GM21381 (cell line): ENCODE results near the gene PFKFB3.
A peak's percentile ranks its signal among the peaks of the same experiment; 100 is the strongest.
"Not testable (repeated sequence)": the region's sequence is repeated elsewhere in the genome, so short reads cannot be mapped to it uniquely, and the experiment has no call there.

Source experiments
- ATAC-seq: cut with Tn5 transposase; IDR thresholded peaks from one replicate; pipeline ENCODE4 v1.9.1; 2021; ENCODE audit warnings: mild to moderate bottlenecking, moderate library complexity; ENCODE audit not compliant: unreplicated experiment

The PFKFB3 gene

GRCh38 chr10:6202684-6203330 lies at the start of gene PFKFB3:
Gene PFKFB3, plus strand, starts transcription at chr10:6202932. Its CDS starts 329 bp downstream, at chr10:6203261.
- ATAC-seq, result peak; percentile 70

DNA sequence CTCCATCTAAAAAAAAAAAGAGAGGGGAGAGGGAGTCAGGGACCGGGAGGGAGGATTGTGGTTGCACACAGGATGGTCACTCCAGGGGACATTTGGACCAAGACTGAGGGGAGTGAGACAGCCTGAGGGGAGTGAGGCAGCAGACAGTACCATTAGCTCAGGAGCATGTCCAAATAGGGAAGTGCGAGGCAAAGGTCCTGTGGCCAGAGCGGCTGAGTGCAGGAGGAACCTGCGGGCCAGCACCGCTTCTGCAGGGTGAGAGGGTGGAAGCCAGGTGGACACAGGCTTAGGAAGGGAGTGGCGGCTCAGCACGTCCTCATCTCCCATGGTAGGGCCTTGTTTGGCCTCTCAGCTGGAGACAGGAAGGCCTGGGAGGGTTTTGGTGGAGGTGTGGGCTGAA lies 48.9 kb upstream of the PFKFB3 start:
- no peak for ATAC-seq

DNA sequence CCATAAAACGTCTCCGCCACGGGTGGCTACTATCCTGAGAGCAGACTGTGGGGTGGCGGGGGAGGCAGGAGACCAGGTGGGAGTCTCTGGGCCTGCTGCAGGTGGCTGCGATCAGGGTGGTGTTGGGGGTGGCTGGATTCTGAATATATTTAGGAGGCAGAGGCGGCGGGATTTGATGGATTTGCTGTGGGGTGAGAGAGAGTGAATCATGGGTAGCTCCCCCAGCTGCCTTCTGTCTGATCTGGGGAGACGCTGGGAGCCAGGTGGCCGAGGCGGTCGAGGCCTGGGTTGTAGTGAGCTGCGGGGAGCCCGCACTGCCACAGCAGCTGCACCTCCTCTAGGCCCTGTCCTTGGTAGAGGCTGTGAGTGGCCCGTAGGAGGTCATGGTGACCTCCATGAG lies 48.2 kb upstream of the PFKFB3 start:
- no peak for ATAC-seq

DNA sequence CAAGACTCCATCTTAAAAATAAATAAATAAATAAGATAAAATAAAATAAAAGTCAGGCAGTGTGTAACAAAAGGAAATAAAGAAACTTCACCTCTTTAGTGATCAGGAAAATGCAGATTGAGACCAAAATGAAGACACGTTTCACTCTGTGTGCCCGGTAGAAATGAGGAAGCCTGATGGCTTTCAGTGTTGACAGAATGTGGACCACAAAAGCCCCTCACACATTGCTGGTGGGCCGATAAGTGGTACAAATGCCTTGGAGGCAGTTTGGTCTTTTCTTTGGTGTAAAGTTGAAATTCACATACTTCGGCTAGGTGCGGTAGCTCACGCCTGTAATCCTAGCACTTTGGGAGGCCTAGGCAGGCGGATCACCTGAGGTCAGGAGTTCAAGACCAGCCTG lies 44.5 kb upstream of the PFKFB3 start:
- ATAC-seq, result no peak

DNA sequence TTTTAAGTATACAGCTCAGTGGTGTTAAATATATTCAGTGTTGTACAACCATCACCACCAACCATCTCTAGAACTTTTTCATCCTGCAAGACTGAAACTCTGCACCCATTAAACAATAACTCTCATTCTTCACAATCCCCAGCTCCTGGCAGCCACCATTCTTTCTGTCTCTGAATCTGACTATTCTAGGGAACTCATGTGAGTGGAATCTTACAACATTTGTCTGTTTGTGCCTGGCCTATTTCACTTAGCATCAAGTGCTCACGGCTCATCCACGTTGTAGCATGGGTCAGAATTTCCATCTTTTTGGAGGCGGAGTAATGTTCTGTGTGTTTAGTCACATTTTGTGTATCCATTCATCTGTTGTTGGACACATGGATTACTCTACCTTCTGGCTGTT lies 40.8 kb upstream of the PFKFB3 start:
- ATAC-seq, result no peak

DNA sequence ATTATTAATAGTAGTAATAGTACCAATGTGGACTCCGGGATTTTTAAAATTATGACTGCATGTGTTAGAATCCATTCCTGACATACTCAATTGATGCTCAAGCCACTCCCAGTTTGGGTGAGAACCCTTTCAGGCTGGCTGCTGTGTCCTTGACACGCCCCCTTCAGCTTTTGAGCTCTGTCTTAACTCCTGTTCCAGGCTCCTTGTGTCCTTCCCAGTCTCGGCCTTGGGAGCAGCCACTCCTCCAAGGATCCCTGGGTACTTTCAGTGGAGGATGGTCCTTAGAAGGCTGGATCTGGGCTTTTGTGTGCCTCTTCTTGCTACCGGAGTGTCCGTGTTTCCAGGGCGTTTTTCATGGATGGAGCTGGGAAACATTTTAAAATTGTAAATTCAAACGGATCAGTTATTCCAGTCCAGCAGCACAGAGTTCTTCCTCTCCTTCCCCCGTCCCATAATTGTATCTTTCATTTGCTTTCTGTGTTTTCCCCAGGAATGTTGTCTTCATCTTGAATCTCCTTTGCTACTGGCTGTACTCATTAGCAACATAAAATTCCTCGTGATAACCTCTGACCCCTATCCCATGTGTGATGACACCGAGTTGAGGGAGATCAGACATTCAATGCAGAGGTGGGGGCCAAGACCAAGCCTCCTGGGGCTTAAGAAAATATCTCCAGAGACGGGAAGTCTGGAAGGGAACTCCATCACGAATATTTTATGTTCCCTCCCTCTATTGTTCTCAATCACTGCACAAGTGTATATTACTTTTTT lies 40.0 kb upstream of the PFKFB3 start:
- ATAC-seq, result no peak

DNA sequence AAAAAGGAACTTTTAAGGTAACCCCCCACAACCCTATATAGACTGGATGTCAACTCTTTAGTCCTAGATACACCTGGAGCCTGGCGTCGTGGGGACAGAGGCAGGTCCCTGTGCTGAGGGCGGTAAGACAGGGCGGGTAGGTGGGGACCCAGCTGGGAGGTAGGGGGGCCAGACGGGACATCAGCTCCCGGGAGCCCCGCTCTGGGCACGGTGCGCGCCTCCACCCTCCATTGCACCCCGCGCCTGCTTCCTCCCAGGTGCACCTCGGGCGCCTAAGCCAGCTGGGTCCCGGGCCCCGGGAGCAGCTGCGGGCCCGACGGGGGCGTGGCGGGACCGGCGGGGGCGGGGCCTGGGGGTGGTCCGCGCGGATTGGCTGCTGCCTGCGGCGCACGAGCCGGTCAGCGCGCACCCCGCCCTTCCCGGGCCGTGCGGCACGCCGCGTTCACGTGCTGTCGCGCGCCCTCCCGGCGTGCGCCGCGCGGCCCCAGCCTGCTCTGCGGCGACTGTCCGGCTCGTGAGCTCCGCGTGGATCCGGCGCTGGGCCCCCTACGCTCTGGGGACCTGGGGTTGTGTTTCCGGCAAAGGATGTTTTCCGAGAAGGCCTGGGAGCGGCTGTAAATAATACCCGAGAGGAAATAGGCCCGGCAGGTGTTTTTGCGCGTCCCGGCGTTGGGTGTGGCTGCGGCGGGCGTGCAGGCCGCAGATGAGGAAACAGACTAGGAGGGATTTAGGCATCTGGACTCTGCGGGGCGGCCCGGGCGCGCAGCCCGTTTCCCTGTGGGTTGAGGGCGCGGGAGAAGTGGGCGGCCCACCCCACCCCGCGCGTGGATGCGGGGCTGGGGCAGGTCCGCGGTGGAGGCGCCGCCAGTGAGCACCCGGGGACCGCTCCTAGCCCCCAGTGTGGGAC lies 39.1 kb upstream of the PFKFB3 start:
- peak; percentile 95 for ATAC-seq

GRCh38 chr10:6164271-6165095 lies 38.2 kb upstream of the PFKFB3 start:
- ATAC-seq, result no peak

GRCh38 chr10:6165221-6165725 lies 37.5 kb upstream of the PFKFB3 start:
- ATAC-seq, result no peak

- not testable (repeated sequence) for ATAC-seq
Observed at GRCh38 chr10:6165933-6166332, 36.8 kb upstream of the PFKFB3 start.

DNA sequence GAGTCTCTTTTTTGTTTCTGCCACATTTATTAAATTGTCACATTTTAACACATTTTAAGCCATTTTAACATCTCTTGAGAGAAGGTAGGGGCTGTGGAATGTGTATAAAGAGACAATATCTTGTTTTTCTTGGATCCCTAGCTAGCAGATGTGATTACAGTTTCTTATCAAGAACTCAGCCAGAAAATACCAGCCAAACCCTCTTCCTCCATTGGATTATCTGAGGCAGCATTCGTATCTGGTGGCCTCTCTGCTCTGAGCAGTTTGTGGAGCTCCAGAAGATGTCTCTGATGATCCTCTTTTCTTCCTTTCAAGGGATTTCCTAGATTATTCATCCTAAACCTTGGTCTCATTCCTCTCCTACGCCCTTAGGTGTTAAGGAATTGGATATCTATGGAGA lies 35.3 kb upstream of the PFKFB3 start:
- ATAC-seq, result no peak

DNA sequence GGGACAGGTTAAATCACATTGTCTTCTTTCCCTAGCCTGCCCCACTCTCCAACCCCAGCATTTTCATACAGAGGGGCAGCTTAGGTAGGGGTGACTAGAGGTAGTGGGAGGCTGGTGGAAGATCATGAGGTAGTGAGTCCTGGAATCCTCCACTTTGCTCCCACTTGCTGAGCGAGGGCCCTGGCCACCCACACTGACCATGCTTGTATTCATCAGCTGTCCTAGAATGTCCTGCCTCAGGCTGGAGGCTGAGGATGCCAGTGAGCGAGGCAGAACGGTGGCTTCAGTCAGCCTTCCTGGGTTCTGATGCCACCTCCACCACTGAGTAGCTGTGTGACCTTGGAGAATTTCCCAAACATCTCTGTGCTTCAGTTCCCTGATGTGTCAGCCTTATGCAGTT lies 34.6 kb upstream of the PFKFB3 start:
- ATAC-seq, result no peak

DNA sequence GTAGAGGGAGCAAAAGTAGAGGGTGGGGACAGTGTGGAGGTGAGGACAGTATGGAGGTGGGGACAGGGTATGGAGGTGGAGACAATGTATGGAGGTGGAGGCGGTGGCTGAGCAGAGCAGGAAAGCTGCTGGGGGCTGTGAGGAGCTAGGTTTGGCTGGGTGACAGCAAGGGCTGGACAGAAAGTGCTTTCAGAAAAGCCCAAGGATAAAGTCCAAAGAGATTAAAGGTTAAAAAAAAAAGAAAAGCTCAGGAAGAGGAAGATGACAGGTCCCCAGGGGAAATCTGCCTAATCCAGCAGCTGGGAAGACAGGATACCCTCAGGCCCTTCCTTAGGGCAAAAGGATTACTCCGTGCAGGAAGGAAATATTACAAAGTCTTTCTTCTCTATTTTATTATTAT lies 32.1 kb upstream of the PFKFB3 start:
- ATAC-seq, result no peak

DNA sequence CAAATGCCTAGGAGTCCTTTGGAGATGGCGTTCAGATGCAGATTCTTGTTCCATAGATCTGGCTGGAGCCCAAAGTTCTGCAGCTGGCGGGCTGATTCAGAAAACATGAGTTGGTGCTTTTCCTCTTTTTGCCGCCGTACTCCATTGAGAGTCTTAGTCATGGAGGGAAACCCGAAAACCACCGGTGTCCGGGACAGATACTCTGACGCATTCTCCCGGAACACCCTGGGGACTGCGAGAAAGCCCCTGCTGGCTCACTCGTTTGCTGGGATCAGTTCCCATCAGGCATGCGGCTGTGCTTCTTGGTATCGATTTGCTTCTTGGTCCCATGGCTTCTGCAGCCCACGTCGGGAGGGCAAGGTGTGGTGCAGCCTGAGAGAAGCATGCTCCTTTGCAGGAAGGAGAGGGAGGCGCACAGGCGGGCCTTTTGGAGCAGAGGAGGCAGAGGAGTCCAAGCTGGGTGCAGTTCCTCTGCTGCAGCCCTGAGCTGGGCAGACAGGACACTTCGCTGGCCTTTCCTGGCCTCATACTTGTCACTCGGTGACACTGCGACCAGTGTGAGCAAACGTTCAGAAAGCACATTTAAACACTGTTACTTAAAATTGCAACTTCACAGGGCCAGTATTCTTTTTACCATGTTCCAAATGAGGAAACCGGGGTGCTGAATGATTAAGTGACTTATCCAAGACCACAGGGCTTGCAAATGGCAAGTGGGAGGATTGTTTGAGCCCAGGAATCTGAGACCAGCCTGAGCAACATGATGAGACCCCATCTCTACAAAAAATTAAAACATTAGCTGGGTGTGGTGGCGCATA lies 30.6 kb upstream of the PFKFB3 start:
- ATAC-seq, result no peak

DNA sequence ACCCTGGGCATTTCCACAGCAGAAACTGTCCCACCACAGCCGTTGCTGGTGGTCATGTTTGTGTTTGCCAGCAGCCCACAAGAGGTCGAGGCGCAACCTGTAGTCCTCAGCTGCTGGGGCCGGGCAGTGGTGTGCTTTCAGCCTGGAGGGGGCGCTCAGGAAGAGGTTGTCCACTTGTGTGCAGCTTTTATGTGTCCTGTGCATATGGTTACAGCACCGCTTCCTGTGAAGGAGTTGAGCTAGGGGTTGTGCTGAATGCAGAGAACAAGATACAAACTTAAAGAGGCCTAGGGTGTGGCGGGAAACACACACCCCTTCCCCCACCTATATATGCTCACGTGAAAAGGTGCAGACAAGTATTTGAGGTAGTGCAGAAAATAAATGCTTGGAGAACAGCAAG lies 29.5 kb upstream of the PFKFB3 start:
- no peak for ATAC-seq

- no peak for ATAC-seq
Observed at GRCh38 chr10:6174201-6174874, 28.4 kb upstream of the PFKFB3 start.

DNA sequence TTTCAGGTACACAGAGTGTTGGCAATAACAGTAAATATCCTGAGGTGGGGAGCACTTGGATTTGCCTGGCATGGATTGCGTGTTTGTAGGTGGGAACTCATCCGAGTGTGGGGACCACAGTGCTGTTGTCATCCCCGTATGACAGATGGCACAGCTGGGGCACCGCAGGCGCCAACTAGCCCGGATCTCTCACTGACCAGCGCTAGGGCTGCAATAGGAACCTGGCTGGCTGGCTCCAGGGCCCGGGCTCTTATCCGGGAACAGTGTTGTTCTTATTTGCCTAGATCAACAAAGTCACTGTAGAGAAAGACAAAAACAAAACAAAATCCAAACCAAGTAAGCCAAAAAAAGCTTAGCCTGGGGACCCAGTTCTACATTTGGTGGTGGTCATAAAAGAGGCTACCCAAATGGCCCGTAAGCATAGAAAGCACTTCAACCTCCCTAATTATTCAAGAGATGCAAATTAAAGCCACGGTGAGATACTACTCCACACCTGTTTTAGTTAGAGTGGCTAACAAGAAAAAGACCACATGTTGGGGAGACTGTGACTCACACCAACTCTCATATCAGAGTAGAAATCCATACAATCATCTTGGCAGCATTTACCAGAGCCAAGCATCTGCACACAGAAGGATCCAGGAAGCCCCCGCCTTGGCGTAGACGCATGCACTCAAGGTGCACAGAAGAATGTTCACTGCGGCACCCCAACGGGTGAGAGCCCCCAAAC lies 27.2 kb upstream of the PFKFB3 start:
- no peak for ATAC-seq

GRCh38 chr10:6176691-6177231 lies 26.0 kb upstream of the PFKFB3 start:
- ATAC-seq, result no peak
